Esophagus muscularis mucosa (tissue), 4 donors: ENCODE measurements around the gene RNF130.

ENCODE experiments used
- EP300 ChIP-seq: sonication (generic); formaldehyde crosslinking; IDR thresholded peaks from one replicate; pipeline ENCODE4 v1.6.1; 2017; ENCODE audit warnings: antibody characterized with exemption
- POLR2A ChIP-seq: fragments of 450-650 bp; IDR thresholded peaks from one replicate; pipeline ENCODE4 v1.6.1; 2017; ENCODE audit warnings: antibody characterized with exemption, moderate library complexity, mild to moderate bottlenecking, low read depth
- POLR2AphosphoS5 ChIP-seq, 2 donors: sonication (generic); formaldehyde crosslinking; IDR thresholded peaks; one replicate each; pipeline ENCODE4 v1.6.1; 2017; ENCODE audit warnings: antibody characterized with exemption in 2 of 2
- TF ChIP-seq, protein P1 (sequence below), 3 experiments: fragments of 200-600 bp in 2 of 3; fragments of 450-650 bp in 1 of 3; sonication (generic) in 2 of 3; IDR thresholded peaks; one replicate each; pipeline ENCODE4 v1.5.1; 2017 to 2019; ENCODE audit warnings: antibody characterized with exemption in 3 of 3, mild to moderate bottlenecking in 2 of 3, moderate library complexity in 1 of 3

DNA sequence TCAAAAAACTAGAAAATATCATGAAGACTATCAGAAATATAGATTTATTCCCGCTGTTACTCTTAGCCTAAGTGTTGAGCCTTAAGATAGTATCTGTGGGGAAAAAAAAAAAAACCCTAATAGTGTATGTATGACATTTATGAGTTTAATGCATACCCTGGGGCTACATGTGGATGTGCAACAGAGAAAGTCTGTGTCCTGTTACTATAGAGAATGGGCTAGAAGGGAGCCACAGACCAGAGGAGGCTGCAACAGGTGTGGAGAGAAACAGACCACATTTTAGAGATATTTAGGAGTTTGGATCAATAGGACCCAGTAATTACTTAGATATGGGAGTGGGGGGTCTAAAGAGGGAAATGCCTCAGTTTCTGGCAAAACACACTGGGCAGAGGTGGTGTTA, 15.4 kb downstream of the RNF130 start:
- TF ChIP-seq POLR2A (no peak), EP300 (no peak), POLR2AphosphoS5 (IDR thresholded peaks at IDR 0.05) (no peak)
- TF ChIP-seq, protein P1, sequence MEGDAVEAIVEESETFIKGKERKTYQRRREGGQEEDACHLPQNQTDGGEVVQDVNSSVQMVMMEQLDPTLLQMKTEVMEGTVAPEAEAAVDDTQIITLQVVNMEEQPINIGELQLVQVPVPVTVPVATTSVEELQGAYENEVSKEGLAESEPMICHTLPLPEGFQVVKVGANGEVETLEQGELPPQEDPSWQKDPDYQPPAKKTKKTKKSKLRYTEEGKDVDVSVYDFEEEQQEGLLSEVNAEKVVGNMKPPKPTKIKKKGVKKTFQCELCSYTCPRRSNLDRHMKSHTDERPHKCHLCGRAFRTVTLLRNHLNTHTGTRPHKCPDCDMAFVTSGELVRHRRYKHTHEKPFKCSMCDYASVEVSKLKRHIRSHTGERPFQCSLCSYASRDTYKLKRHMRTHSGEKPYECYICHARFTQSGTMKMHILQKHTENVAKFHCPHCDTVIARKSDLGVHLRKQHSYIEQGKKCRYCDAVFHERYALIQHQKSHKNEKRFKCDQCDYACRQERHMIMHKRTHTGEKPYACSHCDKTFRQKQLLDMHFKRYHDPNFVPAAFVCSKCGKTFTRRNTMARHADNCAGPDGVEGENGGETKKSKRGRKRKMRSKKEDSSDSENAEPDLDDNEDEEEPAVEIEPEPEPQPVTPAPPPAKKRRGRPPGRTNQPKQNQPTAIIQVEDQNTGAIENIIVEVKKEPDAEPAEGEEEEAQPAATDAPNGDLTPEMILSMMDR (IDR thresholded peaks at IDR 0.05) = no peak
